GM12864 (cell line): ENCODE data around the gene KCNG2.
"Not testable (repeated sequence)": the region's sequence is repeated elsewhere in the genome, so short reads cannot be mapped to it uniquely, and the experiment has no call there.

Experiments
- DNase-seq: peaks from one replicate; pipeline ENCODE4 v3.0.0-alpha.2; 2011; ENCODE audit warnings: low read depth
- H3K4me3 ChIP-seq: 2 replicates; pipeline ENCODE4 v1.5.1; 2011; ENCODE audit warnings: mild to moderate bottlenecking, low read depth, low read length, control low read depth
- CTCF ChIP-seq: IDR thresholded peaks from 2 replicates; pipeline ENCODE4 v1.5.1; 2011; ENCODE audit warnings: low read depth, mild to moderate bottlenecking, moderate library complexity, low read length, control low read depth, inconsistent platforms; ENCODE audit errors: missing control alignments

Gene KCNG2

GRCh38 chr18:79797518-79798345 lies at the start of gene KCNG2:
KCNG2 (plus strand) TSS chr18:79797938; CDS start chr18:79863668, 65,730 bp downstream.
- no peak within 1 kb of the TSS for H3K4me3 ChIP-seq
- no peak for DNase-seq
- no peak for TF ChIP-seq CTCF

- TF ChIP-seq CTCF = no peak
- H3K4me3 ChIP-seq = no peak overlapping the region
- no peak for DNase-seq
These were observed 49.2 kb upstream of the KCNG2 start for GRCh38 chr18:79748321-79749180.

- TF ChIP-seq CTCF = no peak
- H3K4me3 ChIP-seq = no peak overlapping the region
- DNase-seq = no peak
These were observed 48.2 kb upstream of the KCNG2 start for GRCh38 chr18:79749251-79750191.

GRCh38 chr18:79750980-79751571 lies 46.7 kb upstream of the KCNG2 start:
- TF ChIP-seq CTCF = no peak
- no peak overlapping the region for H3K4me3 ChIP-seq
- DNase-seq = no peak

GRCh38 chr18:79751918-79752578 lies 45.7 kb upstream of the KCNG2 start:
- H3K4me3 ChIP-seq, DNase-seq: not testable (repeated sequence)

GRCh38 chr18:79752946-79753345 lies 44.8 kb upstream of the KCNG2 start:
- H3K4me3 ChIP-seq, DNase-seq: not testable (repeated sequence)

GRCh38 chr18:79753391-79753851 lies 44.3 kb upstream of the KCNG2 start:
- H3K4me3 ChIP-seq = no peak overlapping the region
- DNase-seq = no peak
- no peak for TF ChIP-seq CTCF
